ENCODE measurements around the gene NUPR1.

The NUPR1 gene

GRCh38 chr16:28553776-28554633 is 15.2 kb upstream of the NUPR1 start, which contains the start of gene SGF29 (continued):
- TF ChIP-seq ZNF660 (tag by site-specific recombination; IDR thresholded peaks at IDR 0.05): peak; percentile 95
- no peak for TF ChIP-seq ZNF184 (tag by site-specific recombination; IDR thresholded peaks at IDR 0.05)
- TF ChIP-seq KLF1 (tag by site-specific recombination; IDR thresholded peaks at IDR 0.05): peak; percentile 44; the same call in 1 of the 2 replicates
- TF ChIP-seq ZBTB44 (tag by site-specific recombination; IDR thresholded peaks at IDR 0.05): 0 out of 2 replicates have a peak, but pooled peaks have one; percentile 8
- TF ChIP-seq ZSCAN5A (tag by site-specific recombination; IDR thresholded peaks at IDR 0.05): 0 out of 2 replicates have a peak, but pooled peaks have one; percentile 67
- TF ChIP-seq YY2 (tag by site-specific recombination; IDR thresholded peaks at IDR 0.05): no peak
- TF ChIP-seq PRDM6 (tag by site-specific recombination; IDR thresholded peaks at IDR 0.05): peak; percentile 27; the same call in 1 of the 2 replicates
- TF ChIP-seq ZXDB (tag by site-specific recombination; IDR thresholded peaks at IDR 0.05): peak; percentile 93
- peak; percentile 97 for TF ChIP-seq HOXD13 (CRISPR knock-in tag; IDR thresholded peaks at IDR 0.05; ENCODE audit: borderline replicate concordance)
- peak; percentile 76 for TF ChIP-seq ZNF366 (tag by site-specific recombination; conservative IDR thresholded peaks at IDR 0.05)
- no peak for TF ChIP-seq RBAK (tag by site-specific recombination; IDR thresholded peaks at IDR 0.05)

GRCh38 chr16:28549301-28549899 is 10.6 kb upstream of the NUPR1 start:
- no peak overlapping the region for H3K27ac ChIP-seq (ENCODE audit: extremely low read depth, low read depth, low read length)
- TF ChIP-seq YY2 (tag by site-specific recombination; IDR thresholded peaks at IDR 0.05) (no peak), CTCF (tag by site-specific recombination; IDR thresholded peaks at IDR 0.05) (peak; percentile 39; the same call in 1 of the 2 replicates), ZNF654 (tag by site-specific recombination; IDR thresholded peaks at IDR 0.05; ENCODE audit: low read depth) (peak; percentile 82)
- H3K4me3 ChIP-seq (ENCODE audit: low read depth, low read length): no peak overlapping the region
- POLR2A ChIA-PET: no interaction called here
- H3K4me1 ChIP-seq (ENCODE audit: control insufficient read depth, insufficient read depth, low read length): peaks cover 1% of the 10 kb centered on the region; the same call in 1 of the 2 replicates
- H3K9me3 ChIP-seq (ENCODE audit: control insufficient read depth, insufficient read depth, low read depth, low read length): no peaks in the 10 kb centered on the region
- no peaks in the 10 kb centered on the region for H3K36me3 ChIP-seq (ENCODE audit: control insufficient read depth in 2 of 2, insufficient read depth in 1 of 2, low read length in 2 of 2)
- CTCF ChIA-PET: interaction anchor here (1.0 kb wide), 1 partner anchor 44 kb away, joined by 3 read pairs; no protein-coding TSS in a partner anchor

- Histone ChIP-seq H3K9me3 (ENCODE audit: control insufficient read depth, insufficient read depth, low read depth, low read length) (no peaks in the 10 kb centered on the region), H3K27ac (ENCODE audit: extremely low read depth, low read depth, low read length) (no peak overlapping the region), H3K4me3 (ENCODE audit: low read depth, low read length) (no peak overlapping the region), H3K4me1 (ENCODE audit: control insufficient read depth, insufficient read depth, low read length) (no peaks in the 10 kb centered on the region), H3K36me3 (ENCODE audit: control insufficient read depth in 2 of 2, insufficient read depth in 1 of 2, low read length in 2 of 2) (no peaks in the 10 kb centered on the region)
- TF ChIP-seq GLIS1 (tag by site-specific recombination; IDR thresholded peaks at IDR 0.05) (no peak), KLF1 (tag by site-specific recombination; IDR thresholded peaks at IDR 0.05) (0 out of 2 replicates have a peak, but pooled peaks have one; percentile 18)
- ChIA-PET CTCF (interaction anchor here (0.7 kb wide), 1 partner anchor 270 kb away, joined by 3 read pairs; no protein-coding TSS in a partner anchor), POLR2A (no interaction called here)
Observed at GRCh38 chr16:28548306-28548802, 9.6 kb upstream of the NUPR1 start.

Measured in HEK293 (cell line).